OCI-LY1 (cell line): ENCODE measurements around the gene PCDH15.

Source experiments
- EZH2 ChIP-seq: fragments of 200-600 bp; sonication (generic), shearing (Covaris generic); IDR thresholded peaks from 2 replicates; pipeline ENCODE4 v1.8.0; 2017; ENCODE audit warnings: borderline replicate concordance, mixed run types, mild to moderate bottlenecking, antibody characterized with exemption, low read length, moderate library complexity, mixed read lengths
- TF ChIP-seq, protein P1 (sequence below): fragments of 200-600 bp; sonication (generic), shearing (Covaris generic); IDR thresholded peaks from 2 replicates; pipeline ENCODE4 v1.5.1; 2017; ENCODE audit warnings: mild to moderate bottlenecking, antibody characterized with exemption, low read length, moderate library complexity, mixed read lengths

DNA sequence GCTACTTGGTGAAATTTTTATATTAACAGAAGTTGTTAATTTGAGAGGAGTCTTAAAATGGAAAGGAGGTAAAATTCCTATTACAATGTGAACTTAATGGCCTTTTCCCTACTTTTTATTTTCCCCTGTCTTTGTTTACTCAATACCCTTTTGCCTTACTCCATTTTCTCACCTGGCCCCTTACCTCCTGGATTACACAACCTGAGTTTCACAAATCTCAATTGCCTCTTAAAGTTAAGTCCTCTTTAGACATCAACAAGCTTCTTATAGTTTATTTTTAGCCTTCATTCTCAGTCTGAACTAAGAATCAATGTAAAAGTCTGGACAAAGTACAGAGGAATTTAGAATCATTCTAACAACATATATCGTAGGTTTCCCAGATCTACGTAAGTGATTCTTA, 247.0 kb downstream of the PCDH15 start:
- TF ChIP-seq, protein P1, sequence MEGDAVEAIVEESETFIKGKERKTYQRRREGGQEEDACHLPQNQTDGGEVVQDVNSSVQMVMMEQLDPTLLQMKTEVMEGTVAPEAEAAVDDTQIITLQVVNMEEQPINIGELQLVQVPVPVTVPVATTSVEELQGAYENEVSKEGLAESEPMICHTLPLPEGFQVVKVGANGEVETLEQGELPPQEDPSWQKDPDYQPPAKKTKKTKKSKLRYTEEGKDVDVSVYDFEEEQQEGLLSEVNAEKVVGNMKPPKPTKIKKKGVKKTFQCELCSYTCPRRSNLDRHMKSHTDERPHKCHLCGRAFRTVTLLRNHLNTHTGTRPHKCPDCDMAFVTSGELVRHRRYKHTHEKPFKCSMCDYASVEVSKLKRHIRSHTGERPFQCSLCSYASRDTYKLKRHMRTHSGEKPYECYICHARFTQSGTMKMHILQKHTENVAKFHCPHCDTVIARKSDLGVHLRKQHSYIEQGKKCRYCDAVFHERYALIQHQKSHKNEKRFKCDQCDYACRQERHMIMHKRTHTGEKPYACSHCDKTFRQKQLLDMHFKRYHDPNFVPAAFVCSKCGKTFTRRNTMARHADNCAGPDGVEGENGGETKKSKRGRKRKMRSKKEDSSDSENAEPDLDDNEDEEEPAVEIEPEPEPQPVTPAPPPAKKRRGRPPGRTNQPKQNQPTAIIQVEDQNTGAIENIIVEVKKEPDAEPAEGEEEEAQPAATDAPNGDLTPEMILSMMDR = no peak
- TF ChIP-seq EZH2 = no peak
